Posterior cingulate gyrus (tissue), 11 donors: ENCODE measurements around the gene TUFT1.
A peak's percentile ranks its signal among the peaks of the same experiment; 100 is the strongest.

Experiments
- DNase-seq, 10 donors: peaks; one replicate each; pipeline versions ENCODE4 v3.0.0 to v3.0.0-alpha.2; 2020 to 2021; ENCODE audit warnings: mixed read lengths in 3 of 10
- intact Hi-C: fragments of 100-400 bp; cut with DNase I; formaldehyde crosslinking; loops from one replicate; pipeline ENCODE4 v1.15.1; 2023

Gene TUFT1

GRCh38 chr1:151535326-151536271 lies 4.5 kb upstream of the TUFT1 start:
- intact Hi-C loops, result loop anchor here (5.0 to 10.0 kb wide), 2 partner anchors 202 to 299 kb away; partner anchors contain the start of genes C2CD4D and RORC
- no peak for DNase-seq

- intact Hi-C loops, result loop anchor here (5.0 to 10.0 kb wide), 2 partner anchors 201 to 298 kb away; partner anchors contain the start of genes C2CD4D and RORC
- no peak for DNase-seq
These were observed 3.6 kb upstream of the TUFT1 start for GRCh38 chr1:151536499-151536898.

- DNase-seq, result no peak
- intact Hi-C loops, result loop anchor here (5.0 to 10.0 kb wide), 2 partner anchors 200 to 298 kb away; partner anchors contain the start of genes C2CD4D and RORC
These were observed 3.0 kb upstream of the TUFT1 start for GRCh38 chr1:151537112-151537511.

- intact Hi-C loops, result loop anchor here (5.0 to 10.0 kb wide), 2 partner anchors 198 to 295 kb away; partner anchors contain the start of genes C2CD4D and RORC
These were observed 638 bp upstream of the TUFT1 start for GRCh38 chr1:151539321-151540020.

GRCh38 chr1:151540982-151541377 lies 871 bp downstream of the TUFT1 start:
- peak in 1 of 10 donors; percentile 41 for DNase-seq
- intact Hi-C loops, result no loop called here

More at GRCh38 chr1:151539321-151540020, 638 bp upstream of the TUFT1 start:
- DNase-seq, result peak in 9 of 10 donors; percentile 22 to 92 (median 39)

GRCh38 chr1:151541752-151542151 lies 1.6 kb downstream of the TUFT1 start:
- DNase-seq, result no peak
- intact Hi-C loops, result no loop called here

- DNase-seq, result no peak
- intact Hi-C loops, result no loop called here
These were observed 2.6 kb downstream of the TUFT1 start for GRCh38 chr1:151542710-151543129.

- intact Hi-C loops, result no loop called here
- no peak for DNase-seq
These were observed 5.4 kb downstream of the TUFT1 start for GRCh38 chr1:151545542-151545941.

- intact Hi-C loops, result no loop called here
These were observed 6.2 kb downstream of the TUFT1 start for GRCh38 chr1:151546011-151546925.

GRCh38 chr1:151547119-151547899 lies 7.2 kb downstream of the TUFT1 start:
- intact Hi-C loops, result no loop called here

More at GRCh38 chr1:151546011-151546925, 6.2 kb downstream of the TUFT1 start:
- no peak for DNase-seq

GRCh38 chr1:151547900-151548230 lies 7.8 kb downstream of the TUFT1 start:
- intact Hi-C loops, result no loop called here
- DNase-seq, result no peak

More at GRCh38 chr1:151547119-151547899, 7.2 kb downstream of the TUFT1 start:
- no peak for DNase-seq

GRCh38 chr1:151549199-151549598 lies 9.1 kb downstream of the TUFT1 start:
- no peak for DNase-seq
- intact Hi-C loops, result no loop called here

- no peak for DNase-seq
- intact Hi-C loops, result no loop called here
These were observed 13.6 kb downstream of the TUFT1 start for GRCh38 chr1:151553659-151554058.

- DNase-seq, result no peak
- intact Hi-C loops, result no loop called here
These were observed 15.9 kb downstream of the TUFT1 start for GRCh38 chr1:151556052-151556451.

- no peak for DNase-seq
- intact Hi-C loops, result no loop called here
These were observed 22.6 kb downstream of the TUFT1 start for GRCh38 chr1:151562661-151563060.

GRCh38 chr1:151563376-151563775 lies 23.3 kb downstream of the TUFT1 start:
- DNase-seq, result no peak
- intact Hi-C loops, result no loop called here

GRCh38 chr1:151565502-151566189 lies 25.5 kb downstream of the TUFT1 start:
- intact Hi-C loops, result no loop called here

GRCh38 chr1:151568626-151569088 lies 28.5 kb downstream of the TUFT1 start:
- DNase-seq, result no peak
- intact Hi-C loops, result no loop called here

More at GRCh38 chr1:151565502-151566189, 25.5 kb downstream of the TUFT1 start:
- DNase-seq, result no peak
